22Rv1 (cell line): ENCODE measurements around the gene UNC5A.

Experiments
- ZFX ChIP-seq: fragments of 450-650 bp; IDR thresholded peaks from 2 replicates; pipeline ENCODE4 v1.6.1; 2017; ENCODE audit warnings: antibody characterized with exemption, borderline replicate concordance
- TF ChIP-seq, protein P1 (sequence below): fragments of 450-650 bp; IDR thresholded peaks from 2 replicates; pipeline ENCODE4 v1.5.1; 2017; ENCODE audit warnings: mild to moderate bottlenecking

DNA sequence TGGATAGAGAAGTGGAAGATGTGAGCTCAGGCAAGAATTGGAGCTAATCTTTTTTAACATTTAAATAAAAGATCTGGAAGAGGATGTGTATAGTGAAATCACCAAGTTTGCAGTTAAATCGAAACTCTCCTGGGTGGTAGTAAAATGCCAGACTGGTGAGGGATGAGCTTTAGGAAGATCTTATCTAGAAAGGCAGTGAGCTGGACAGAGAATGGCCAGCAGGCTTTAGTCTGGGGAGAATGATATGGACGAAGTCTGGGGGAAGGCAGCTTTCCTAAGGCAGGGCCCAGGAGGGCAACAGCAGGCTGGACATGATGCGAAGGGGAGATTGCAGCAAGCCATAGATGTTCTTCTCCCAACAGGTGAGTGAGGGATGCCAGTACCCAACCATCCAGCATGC is 25.6 kb downstream of the UNC5A start:
- TF ChIP-seq, protein P1, sequence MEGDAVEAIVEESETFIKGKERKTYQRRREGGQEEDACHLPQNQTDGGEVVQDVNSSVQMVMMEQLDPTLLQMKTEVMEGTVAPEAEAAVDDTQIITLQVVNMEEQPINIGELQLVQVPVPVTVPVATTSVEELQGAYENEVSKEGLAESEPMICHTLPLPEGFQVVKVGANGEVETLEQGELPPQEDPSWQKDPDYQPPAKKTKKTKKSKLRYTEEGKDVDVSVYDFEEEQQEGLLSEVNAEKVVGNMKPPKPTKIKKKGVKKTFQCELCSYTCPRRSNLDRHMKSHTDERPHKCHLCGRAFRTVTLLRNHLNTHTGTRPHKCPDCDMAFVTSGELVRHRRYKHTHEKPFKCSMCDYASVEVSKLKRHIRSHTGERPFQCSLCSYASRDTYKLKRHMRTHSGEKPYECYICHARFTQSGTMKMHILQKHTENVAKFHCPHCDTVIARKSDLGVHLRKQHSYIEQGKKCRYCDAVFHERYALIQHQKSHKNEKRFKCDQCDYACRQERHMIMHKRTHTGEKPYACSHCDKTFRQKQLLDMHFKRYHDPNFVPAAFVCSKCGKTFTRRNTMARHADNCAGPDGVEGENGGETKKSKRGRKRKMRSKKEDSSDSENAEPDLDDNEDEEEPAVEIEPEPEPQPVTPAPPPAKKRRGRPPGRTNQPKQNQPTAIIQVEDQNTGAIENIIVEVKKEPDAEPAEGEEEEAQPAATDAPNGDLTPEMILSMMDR, result no peak
- TF ChIP-seq ZFX, result no peak
